Activated CD4-positive, alpha-beta T cell treated with anti-CD3 and anti-CD28 coated beads, Interleukin-10, Interleukin-2, amounts not matched to agents 100 ng/mL and 50 ng/mL, durations not matched to agents 16 hours and 8 hours (primary cell): ENCODE measurements around the gene PYDC1.
"Not testable (repeated sequence)": the region's sequence is repeated elsewhere in the genome, so short reads cannot be mapped to it uniquely, and the experiment has no call there.

Experiments used
- DNase-seq: peaks from one replicate; pipeline ENCODE4 v3.0.0-alpha.2; 2020

Gene PYDC1

GRCh38 chr16:31177136-31177535 lies 39.8 kb downstream of the PYDC1 start:
- DNase-seq = peak; percentile 68

GRCh38 chr16:31170048-31170447 lies 46.9 kb downstream of the PYDC1 start:
- not testable (repeated sequence) for DNase-seq

- DNase-seq = no peak
Observed at GRCh38 chr16:31168848-31169247, 48.1 kb downstream of the PYDC1 start.

- no peak for DNase-seq
Observed at GRCh38 chr16:31167315-31167714, 49.6 kb downstream of the PYDC1 start.
